Naive thymus-derived CD4-positive, alpha-beta T cell (primary cell): ENCODE measurements around the gene ADAM12. TPM values are rescaled to one million over a fixed set of nuclear protein-coding genes. Genes with fewer than 3 reads are reported as not detected.

Experiments
- ATAC-seq: fragments of 150-1000 bp; cut with Tn5 transposase; 2 replicates; pipeline ENCODE4 v1.10.0; 2021; ENCODE audit warnings: mild to moderate bottlenecking, moderate library complexity
- CTCF ChIA-PET: fragments of 350-600 bp; sonication (Branson Sonifier 250); formaldehyde crosslinking; loops from one replicate; lab custom pipeline; 2021; ENCODE audit warnings: antibody characterized with exemption; lab: Charles Lee
- POLR2A ChIA-PET: fragments of 350-600 bp; sonication (Branson Sonifier 250); formaldehyde crosslinking; loops from one replicate; lab custom pipeline; 2021; ENCODE audit warnings: antibody characterized with exemption, inconsistent platforms; lab: Charles Lee
- DNase-seq, 9 donors: peaks; one replicate each; pipeline versions ENCODE4 v3.0.0 to v3.0.0-alpha.2; 2020 to 2022; ENCODE audit warnings: mixed read lengths in 1 of 9
- H3K27ac ChIP-seq: one replicate; pipeline ENCODE4 v1.7.0; 2013; ENCODE audit warnings: mild to moderate bottlenecking, low read depth, low read length, moderate library complexity
- H3K27me3 ChIP-seq, 2 donors: one replicate each; pipeline ENCODE4 v1.7.0; 2013; ENCODE audit warnings: low read length in 2 of 2, mild to moderate bottlenecking in 2 of 2, moderate library complexity in 2 of 2; ENCODE audit not compliant: control insufficient read depth in 2 of 2, insufficient read depth in 2 of 2
- H3K36me3 ChIP-seq, 3 experiments: 1 replicate in 2 of 3; 2 replicates in 1 of 3; pipeline ENCODE4 v1.7.0; 2013; ENCODE audit warnings: low read length in 3 of 3, mild to moderate bottlenecking in 3 of 3, moderate library complexity in 1 of 3; ENCODE audit not compliant: insufficient read depth in 3 of 3, control insufficient read depth in 2 of 3
- H3K4me1 ChIP-seq, 2 donors: one replicate each; pipeline ENCODE4 v1.7.0; 2013; ENCODE audit warnings: low read length in 2 of 2, mild to moderate bottlenecking in 2 of 2, moderate library complexity in 1 of 2; ENCODE audit not compliant: control insufficient read depth in 2 of 2, insufficient read depth in 2 of 2
- H3K4me3 ChIP-seq: 2 replicates; pipeline ENCODE4 v1.7.0; 2013; ENCODE audit warnings: mild to moderate bottlenecking, low read length
- H3K9me3 ChIP-seq, 3 experiments: 1 replicate in 2 of 3; 2 replicates in 1 of 3; pipeline ENCODE4 v1.7.0; 2013; ENCODE audit warnings: low read length in 3 of 3; ENCODE audit not compliant: control insufficient read depth in 2 of 3
- H3K27ac Mint-ChIP-seq, 9 donors: one replicate each; pipeline ENCODE4 v1.8.0; 2020 to 2022; ENCODE audit warnings: mixed read lengths in 9 of 9, mild to moderate bottlenecking in 8 of 9, moderate library complexity in 5 of 9, inconsistent platforms in 2 of 9
- H3K27me3 Mint-ChIP-seq, 5 donors: one replicate each; pipeline ENCODE4 v1.8.0; 2021 to 2022; ENCODE audit warnings: mixed read lengths in 5 of 5, mild to moderate bottlenecking in 1 of 5
- H3K36me3 Mint-ChIP-seq, 5 donors: one replicate each; pipeline ENCODE4 v1.8.0; 2020 to 2022; ENCODE audit warnings: mixed read lengths in 5 of 5, mild to moderate bottlenecking in 3 of 5, inconsistent platforms in 1 of 5
- H3K4me1 Mint-ChIP-seq, 7 donors: one replicate each; pipeline ENCODE4 v1.8.0; 2020 to 2022; ENCODE audit warnings: mixed read lengths in 7 of 7, mild to moderate bottlenecking in 3 of 7, inconsistent platforms in 1 of 7
- H3K4me3 Mint-ChIP-seq, 10 donors: one replicate each; pipeline ENCODE4 v1.8.0; 2020 to 2022; ENCODE audit warnings: mild to moderate bottlenecking in 10 of 10, mixed read lengths in 10 of 10, moderate library complexity in 6 of 10, inconsistent platforms in 2 of 10
- H3K9me3 Mint-ChIP-seq, 11 donors: one replicate each; pipeline ENCODE4 v1.8.0; 2020 to 2022; ENCODE audit warnings: mixed read lengths in 11 of 11, mild to moderate bottlenecking in 4 of 11, inconsistent platforms in 1 of 11, moderate library complexity in 1 of 11
- intact Hi-C, 2 donors: fragments of 100-400 bp; cut with micrococcal nuclease; formaldehyde crosslinking; loops; one replicate each; pipeline ENCODE4 v1.15.1; 2023
- polyA plus RNA-seq, 2 donors: library from polyadenylated mRNA; unstranded; fragments of 300-500 nt; fragmentation: Illumina TruSeq; gene quantifications; one replicate each; pipeline ENCODE4 v1.2.3, GENCODE V29; 2021
- total RNA-seq, 6 experiments: library from RNA in 5 of 6; stranded (reverse) in 5 of 6; gene quantifications; 1 replicate in 5 of 6; 2 replicates in 1 of 6; pipeline ENCODE4 v1.2.3 and lab custom pipeline; 2021 to 2026

The ADAM12 gene
- total and polyA plus RNA-seq, 7 experiments from 2014 or later: 0.58 to 1.0 TPM; not detected in 5

GRCh38 chr10:126243971-126244370 is 144.3 kb downstream of the ADAM12 start:
- H3K9me3 ChIP-seq: no peaks in the 10 kb centered on the region
- Mint-ChIP-seq H3K9me3 (peaks cover 0 to 2% (median 0%) of the 10 kb centered on the region in 11 donors), H3K36me3 (no peaks in the 10 kb centered on the region), H3K27ac (no peak overlapping the region), H3K4me1 (no peaks in the 10 kb centered on the region), H3K27me3 (peaks cover 0 to 7% (median 0%) of the 10 kb centered on the region in 5 donors), H3K4me3 (no peak overlapping the region)
- DNase-seq (no peak), ATAC-seq (no peak)
- CTCF ChIA-PET: no interaction called here
- H3K36me3 ChIP-seq: no peaks in the 10 kb centered on the region
- intact Hi-C loops: no loop called here
- no peaks in the 10 kb centered on the region for H3K4me1 ChIP-seq
- no peak overlapping the region for H3K4me3 ChIP-seq
- H3K27me3 ChIP-seq: no peaks in the 10 kb centered on the region
- H3K27ac ChIP-seq: no peak overlapping the region
- POLR2A ChIA-PET: no interaction called here

GRCh38 chr10:126243306-126243705 is 145.0 kb downstream of the ADAM12 start:
- no peak for DNase-seq
- Histone ChIP-seq H3K9me3 (no peaks in the 10 kb centered on the region), H3K4me3 (no peak overlapping the region), H3K36me3 (no peaks in the 10 kb centered on the region), H3K4me1 (no peaks in the 10 kb centered on the region), H3K27ac (no peak overlapping the region), H3K27me3 (no peaks in the 10 kb centered on the region)
- peaks cover 0 to 7% (median 0%) of the 10 kb centered on the region in 5 donors for H3K27me3 Mint-ChIP-seq
- POLR2A ChIA-PET: no interaction called here
- ATAC-seq: no peak
- no peak overlapping the region for H3K27ac Mint-ChIP-seq
- H3K36me3 Mint-ChIP-seq: no peaks in the 10 kb centered on the region
- H3K4me3 Mint-ChIP-seq: no peak overlapping the region
- H3K4me1 Mint-ChIP-seq: no peaks in the 10 kb centered on the region
- H3K9me3 Mint-ChIP-seq: peaks cover 0 to 2% (median 0%) of the 10 kb centered on the region in 11 donors
- CTCF ChIA-PET: no interaction called here
- intact Hi-C loops: no loop called here

- CTCF ChIA-PET: no interaction called here
- no peaks in the 10 kb centered on the region for H3K9me3 ChIP-seq
- H3K27ac ChIP-seq: no peak overlapping the region
- H3K4me3 ChIP-seq: no peak overlapping the region
- peaks cover 0 to 4% (median 2%) of the 10 kb centered on the region in 11 donors for H3K9me3 Mint-ChIP-seq
- H3K36me3 Mint-ChIP-seq: no peaks in the 10 kb centered on the region
- no peak overlapping the region for H3K4me3 Mint-ChIP-seq
- intact Hi-C loops: no loop called here
- peaks cover 0 to 7% (median 0%) of the 10 kb centered on the region in 5 donors for H3K27me3 Mint-ChIP-seq
- ATAC-seq (no peak), DNase-seq (no peak)
- H3K36me3 ChIP-seq: no peaks in the 10 kb centered on the region
- no peak overlapping the region for H3K27ac Mint-ChIP-seq
- POLR2A ChIA-PET: no interaction called here
- no peaks in the 10 kb centered on the region for H3K4me1 Mint-ChIP-seq
- no peaks in the 10 kb centered on the region for H3K27me3 ChIP-seq
- no peaks in the 10 kb centered on the region for H3K4me1 ChIP-seq
Measured at GRCh38 chr10:126242397-126243260, 145.6 kb downstream of the ADAM12 start.

GRCh38 chr10:126240483-126240882 is 147.8 kb downstream of the ADAM12 start:
- POLR2A ChIA-PET: no interaction called here
- peaks cover 0 to 7% (median 0%) of the 10 kb centered on the region in 5 donors for H3K27me3 Mint-ChIP-seq
- H3K4me3 Mint-ChIP-seq: no peak overlapping the region
- H3K36me3 ChIP-seq: no peaks in the 10 kb centered on the region
- DNase-seq (no peak), ATAC-seq (no peak)
- no peaks in the 10 kb centered on the region for H3K36me3 Mint-ChIP-seq
- no peak overlapping the region for H3K27ac ChIP-seq
- no peaks in the 10 kb centered on the region for H3K4me1 ChIP-seq
- no peak overlapping the region for H3K4me3 ChIP-seq
- H3K27me3 ChIP-seq: no peaks in the 10 kb centered on the region
- peaks cover 0 to 10% (median 0%) of the 10 kb centered on the region in 3 experiments for H3K9me3 ChIP-seq
- intact Hi-C loops: no loop called here
- CTCF ChIA-PET: no interaction called here
- H3K4me1 Mint-ChIP-seq: peaks cover 0 to 2% (median 0%) of the 10 kb centered on the region in 7 donors
- no peak overlapping the region for H3K27ac Mint-ChIP-seq
- peaks cover 2 to 18% (median 6%) of the 10 kb centered on the region in 11 donors for H3K9me3 Mint-ChIP-seq

GRCh38 chr10:126239844-126240243 is 148.4 kb downstream of the ADAM12 start:
- H3K27me3 ChIP-seq: no peaks in the 10 kb centered on the region
- intact Hi-C loops: no loop called here
- DNase-seq (no peak), ATAC-seq (no peak)
- ChIA-PET POLR2A (no interaction called here), CTCF (no interaction called here)
- no peak overlapping the region for H3K4me3 ChIP-seq
- Mint-ChIP-seq H3K27me3 (peaks cover 0 to 7% (median 0%) of the 10 kb centered on the region in 5 donors), H3K27ac (no peak overlapping the region), H3K4me3 (no peak overlapping the region), H3K36me3 (no peaks in the 10 kb centered on the region), H3K9me3 (peaks cover 2 to 20% (median 6%) of the 10 kb centered on the region in 11 donors), H3K4me1 (peaks cover 0 to 2% (median 0%) of the 10 kb centered on the region in 7 donors)
- no peaks in the 10 kb centered on the region for H3K36me3 ChIP-seq
- H3K4me1 ChIP-seq: no peaks in the 10 kb centered on the region
- H3K9me3 ChIP-seq: peaks cover 0 to 10% (median 0%) of the 10 kb centered on the region in 3 experiments
- H3K27ac ChIP-seq: no peak overlapping the region

- ChIA-PET POLR2A (no interaction called here), CTCF (no interaction called here)
- no peaks in the 10 kb centered on the region for H3K27me3 ChIP-seq
- no peaks in the 10 kb centered on the region for H3K4me1 ChIP-seq
- no peaks in the 10 kb centered on the region for H3K36me3 ChIP-seq
- H3K9me3 ChIP-seq: peaks cover 0 to 10% (median 0%) of the 10 kb centered on the region in 3 experiments
- no peak for ATAC-seq
- Mint-ChIP-seq H3K36me3 (no peaks in the 10 kb centered on the region), H3K27me3 (peaks cover 0 to 24% (median 14%) of the 10 kb centered on the region in 5 donors), H3K27ac (no peak overlapping the region), H3K9me3 (peaks cover 3 to 29% (median 13%) of the 10 kb centered on the region in 11 donors), H3K4me3 (no peak overlapping the region), H3K4me1 (peaks cover 0 to 2% (median 0%) of the 10 kb centered on the region in 7 donors)
- H3K27ac ChIP-seq: no peak overlapping the region
- H3K4me3 ChIP-seq: no peak overlapping the region
- intact Hi-C loops: no loop called here
- DNase-seq: no peak
Measured at GRCh38 chr10:126235979-126236851, 152.1 kb downstream of the ADAM12 start.
